ENCODE results near the gene WNT2B. TPM values are rescaled to one million over a fixed set of nuclear protein-coding genes. Genes with fewer than 3 reads are reported as not detected.

WNT2B gene
- total RNA-seq, 4 donors from 2014 or later = 0.78 to 2.6 (median 1.4) TPM

DNA sequence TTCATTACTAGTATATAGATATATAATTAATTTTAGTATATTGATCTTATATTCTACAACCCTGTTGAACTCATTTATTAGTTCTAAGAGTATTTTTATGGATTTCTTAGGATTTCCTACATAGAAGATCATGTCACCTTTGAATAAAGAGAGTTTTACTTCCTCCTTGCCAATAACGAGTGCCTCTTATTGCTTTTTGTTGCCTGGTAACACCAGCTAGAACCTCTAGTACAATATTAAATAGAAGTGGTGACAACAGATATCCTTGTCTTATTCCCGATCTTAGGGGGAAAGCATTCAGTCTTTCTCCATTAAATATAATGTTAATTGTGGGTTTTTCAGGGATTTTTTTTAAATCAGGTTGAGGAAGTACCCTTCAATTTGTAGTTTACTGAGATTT, 40.8 kb downstream of the WNT2B start:
- no peaks in the 10 kb centered on the region for H3K27me3 ChIP-seq
- H3K27ac ChIP-seq = no peak overlapping the region
- intact Hi-C loops (cut with DNase I) = no loop called here
- H3K4me1 ChIP-seq = no peaks in the 10 kb centered on the region
- DNase-seq = no peak
- H3K9me3 ChIP-seq = no peaks in the 10 kb centered on the region
- WGBS, 2 donors = 92% methylated on average over 2 of the region's 2 CpGs
- TF ChIP-seq, protein P1, sequence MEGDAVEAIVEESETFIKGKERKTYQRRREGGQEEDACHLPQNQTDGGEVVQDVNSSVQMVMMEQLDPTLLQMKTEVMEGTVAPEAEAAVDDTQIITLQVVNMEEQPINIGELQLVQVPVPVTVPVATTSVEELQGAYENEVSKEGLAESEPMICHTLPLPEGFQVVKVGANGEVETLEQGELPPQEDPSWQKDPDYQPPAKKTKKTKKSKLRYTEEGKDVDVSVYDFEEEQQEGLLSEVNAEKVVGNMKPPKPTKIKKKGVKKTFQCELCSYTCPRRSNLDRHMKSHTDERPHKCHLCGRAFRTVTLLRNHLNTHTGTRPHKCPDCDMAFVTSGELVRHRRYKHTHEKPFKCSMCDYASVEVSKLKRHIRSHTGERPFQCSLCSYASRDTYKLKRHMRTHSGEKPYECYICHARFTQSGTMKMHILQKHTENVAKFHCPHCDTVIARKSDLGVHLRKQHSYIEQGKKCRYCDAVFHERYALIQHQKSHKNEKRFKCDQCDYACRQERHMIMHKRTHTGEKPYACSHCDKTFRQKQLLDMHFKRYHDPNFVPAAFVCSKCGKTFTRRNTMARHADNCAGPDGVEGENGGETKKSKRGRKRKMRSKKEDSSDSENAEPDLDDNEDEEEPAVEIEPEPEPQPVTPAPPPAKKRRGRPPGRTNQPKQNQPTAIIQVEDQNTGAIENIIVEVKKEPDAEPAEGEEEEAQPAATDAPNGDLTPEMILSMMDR (IDR thresholded peaks at IDR 0.05) = no peak
- TF ChIP-seq POLR2A (IDR thresholded peaks at IDR 0.05) = no peak
- peaks cover 0 to 4% of the 10 kb centered on the region in 2 donors for H3K36me3 ChIP-seq
- H3K4me3 ChIP-seq (replicated peaks in 1 of 3) = no peak overlapping the region

DNA sequence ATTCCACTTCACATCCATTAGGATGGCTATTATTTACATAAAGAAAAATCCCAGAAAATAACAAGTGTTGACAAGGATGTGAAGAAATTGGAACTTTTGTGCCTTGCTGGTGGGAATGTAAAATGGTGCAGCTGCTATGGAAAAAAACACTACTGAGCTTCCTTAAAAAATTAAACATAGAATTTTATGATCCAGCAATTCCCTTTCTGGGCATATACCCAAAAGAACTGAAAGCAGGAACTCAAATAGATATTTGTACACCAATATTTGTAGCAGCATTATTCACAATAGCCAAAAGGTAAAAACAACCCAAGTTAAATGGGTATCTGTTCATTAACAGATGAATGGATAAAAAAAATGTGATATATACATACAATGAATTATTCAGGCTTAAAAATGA, 45.6 kb downstream of the WNT2B start:
- Histone ChIP-seq H3K27me3 (no peaks in the 10 kb centered on the region), H3K4me1 (no peaks in the 10 kb centered on the region), H3K4me3 (replicated peaks in 1 of 3) (no peak overlapping the region), H3K36me3 (no peaks in the 10 kb centered on the region), H3K27ac (no peak overlapping the region), H3K9me3 (no peaks in the 10 kb centered on the region)
- no peak for DNase-seq
- TF ChIP-seq, protein P1 (IDR thresholded peaks at IDR 0.05) = no peak
- TF ChIP-seq POLR2A (IDR thresholded peaks at IDR 0.05) = no peak
- intact Hi-C loops (cut with DNase I) = no loop called here

DNA sequence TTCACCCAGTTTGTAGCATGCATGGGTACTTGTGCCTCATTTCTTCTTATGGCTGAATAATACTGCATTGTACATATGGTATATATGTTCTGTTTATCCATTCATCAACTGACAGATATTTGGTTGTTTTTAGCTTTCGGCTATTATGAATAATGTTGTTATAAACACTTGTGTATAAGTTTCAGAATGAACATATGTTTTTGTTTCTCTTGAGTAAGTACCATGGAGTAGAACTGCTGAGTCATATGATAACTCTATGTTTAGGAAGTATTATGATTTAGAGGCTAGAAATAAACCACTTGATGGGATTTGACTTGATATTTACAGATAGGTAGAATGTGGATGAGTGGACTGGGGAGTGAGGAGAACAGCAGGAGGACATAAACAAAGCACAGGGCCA, 48.6 kb downstream of the WNT2B start:
- 78 to 79% methylated on average over 1 of the region's 1 CpG for WGBS, 2 donors
- H3K36me3 ChIP-seq = no peaks in the 10 kb centered on the region
- H3K27me3 ChIP-seq = no peaks in the 10 kb centered on the region
- TF ChIP-seq POLR2A (IDR thresholded peaks at IDR 0.05) = no peak
- TF ChIP-seq, protein P1 (IDR thresholded peaks at IDR 0.05) = no peak
- H3K9me3 ChIP-seq = no peaks in the 10 kb centered on the region
- H3K27ac ChIP-seq = no peak overlapping the region
- no peak for DNase-seq
- H3K4me3 ChIP-seq (replicated peaks in 1 of 3) = no peak overlapping the region
- no peaks in the 10 kb centered on the region for H3K4me1 ChIP-seq
- intact Hi-C loops (cut with DNase I) = no loop called here

DNA sequence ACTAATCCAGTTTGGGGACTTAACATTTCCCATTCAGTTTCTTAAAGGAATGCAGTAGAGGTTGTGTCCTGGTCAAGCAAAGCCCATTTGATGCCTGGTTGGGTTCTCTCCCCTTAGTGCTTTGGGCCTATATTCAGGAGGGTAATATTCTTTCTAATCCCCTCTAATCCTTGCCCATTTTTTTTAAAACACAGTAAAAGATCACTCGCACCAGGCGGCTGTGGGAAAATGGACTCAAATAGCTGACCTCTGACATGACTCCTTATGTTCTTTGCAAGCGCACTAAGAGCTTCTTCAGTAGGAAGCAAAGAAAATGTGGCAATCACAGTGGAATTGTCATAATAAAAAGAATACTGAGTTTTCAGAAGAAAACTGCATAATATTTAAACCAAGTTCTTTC, 49.9 kb downstream of the WNT2B start:
- Histone ChIP-seq H3K36me3 (no peaks in the 10 kb centered on the region), H3K4me1 (peaks cover 0 to 1% of the 10 kb centered on the region in 2 donors), H3K4me3 (replicated peaks in 1 of 3) (no peak overlapping the region), H3K27ac (no peak overlapping the region), H3K27me3 (no peaks in the 10 kb centered on the region), H3K9me3 (no peaks in the 10 kb centered on the region)
- WGBS, 2 donors = 91 to 92% methylated on average over 3 of the region's 3 CpGs
- TF ChIP-seq POLR2A (IDR thresholded peaks at IDR 0.05) = no peak
- DNase-seq = no peak
- intact Hi-C loops (cut with DNase I) = no loop called here

DNA sequence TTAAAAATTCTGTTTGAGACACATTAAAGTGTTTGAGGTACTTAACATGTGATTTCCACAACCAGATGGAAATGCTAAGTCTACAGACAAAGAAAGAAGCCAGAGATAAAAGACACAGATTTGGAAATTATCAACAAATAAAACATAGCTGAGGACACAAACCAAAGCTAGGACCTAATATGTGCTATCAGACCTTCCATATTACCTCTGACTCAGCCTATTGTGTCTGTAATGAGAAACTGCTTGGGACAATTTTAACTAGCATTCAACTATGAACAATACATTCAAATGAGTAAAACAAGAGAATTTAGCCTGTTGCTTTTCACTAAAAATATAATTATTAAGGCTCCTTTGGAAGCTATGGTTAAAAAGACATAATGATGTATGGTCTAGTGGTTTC, 54.6 kb downstream of the WNT2B start:
- intact Hi-C loops (cut with DNase I) = no loop called here
- TF ChIP-seq POLR2A (IDR thresholded peaks at IDR 0.05) = no peak
- TF ChIP-seq, protein P1 (IDR thresholded peaks at IDR 0.05) = no peak

DNA sequence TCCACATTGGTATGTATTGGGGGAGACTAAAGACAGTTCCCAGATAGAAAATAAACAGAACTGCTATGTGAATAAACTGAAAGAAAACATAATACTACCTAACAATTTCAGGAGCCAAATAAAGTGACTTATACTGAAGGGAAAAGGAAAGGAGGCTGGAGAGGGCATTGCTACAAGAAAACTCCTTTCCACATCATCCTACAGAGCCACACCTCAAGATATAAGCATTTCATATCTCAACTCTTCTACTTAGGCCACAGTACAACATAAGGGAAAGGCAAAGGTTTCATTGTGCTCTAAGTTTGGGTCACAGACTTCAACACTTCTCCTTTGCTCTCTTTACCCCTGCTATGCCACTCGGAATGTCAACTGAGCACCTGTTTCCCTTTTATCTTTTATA, 55.3 kb downstream of the WNT2B start:
- no peak for TF ChIP-seq POLR2A (IDR thresholded peaks at IDR 0.05)
- TF ChIP-seq, protein P1 (IDR thresholded peaks at IDR 0.05) = no peak

More for the DNA sequence above, 54.6 kb downstream of the WNT2B start:
- no peak overlapping the region for H3K27ac ChIP-seq
- H3K4me1 ChIP-seq = peaks cover 0 to 8% of the 10 kb centered on the region in 2 donors
- no peak overlapping the region for H3K4me3 ChIP-seq (replicated peaks in 1 of 3)
- H3K36me3 ChIP-seq = no peaks in the 10 kb centered on the region
- H3K9me3 ChIP-seq = no peaks in the 10 kb centered on the region
- no peaks in the 10 kb centered on the region for H3K27me3 ChIP-seq
- no peak for DNase-seq

More for the DNA sequence above, 55.3 kb downstream of the WNT2B start:
- intact Hi-C loops (cut with DNase I) = no loop called here
- Histone ChIP-seq H3K27ac (no peak overlapping the region), H3K4me3 (replicated peaks in 1 of 3) (no peak overlapping the region), H3K27me3 (no peaks in the 10 kb centered on the region), H3K36me3 (no peaks in the 10 kb centered on the region), H3K4me1 (peaks cover 0 to 8% of the 10 kb centered on the region in 2 donors), H3K9me3 (no peaks in the 10 kb centered on the region)
- WGBS, 2 donors = 94 to 97% methylated on average over 1 of the region's 1 CpG
- no peak for DNase-seq
